ENCODE data around the gene ABCC8.

DNA sequence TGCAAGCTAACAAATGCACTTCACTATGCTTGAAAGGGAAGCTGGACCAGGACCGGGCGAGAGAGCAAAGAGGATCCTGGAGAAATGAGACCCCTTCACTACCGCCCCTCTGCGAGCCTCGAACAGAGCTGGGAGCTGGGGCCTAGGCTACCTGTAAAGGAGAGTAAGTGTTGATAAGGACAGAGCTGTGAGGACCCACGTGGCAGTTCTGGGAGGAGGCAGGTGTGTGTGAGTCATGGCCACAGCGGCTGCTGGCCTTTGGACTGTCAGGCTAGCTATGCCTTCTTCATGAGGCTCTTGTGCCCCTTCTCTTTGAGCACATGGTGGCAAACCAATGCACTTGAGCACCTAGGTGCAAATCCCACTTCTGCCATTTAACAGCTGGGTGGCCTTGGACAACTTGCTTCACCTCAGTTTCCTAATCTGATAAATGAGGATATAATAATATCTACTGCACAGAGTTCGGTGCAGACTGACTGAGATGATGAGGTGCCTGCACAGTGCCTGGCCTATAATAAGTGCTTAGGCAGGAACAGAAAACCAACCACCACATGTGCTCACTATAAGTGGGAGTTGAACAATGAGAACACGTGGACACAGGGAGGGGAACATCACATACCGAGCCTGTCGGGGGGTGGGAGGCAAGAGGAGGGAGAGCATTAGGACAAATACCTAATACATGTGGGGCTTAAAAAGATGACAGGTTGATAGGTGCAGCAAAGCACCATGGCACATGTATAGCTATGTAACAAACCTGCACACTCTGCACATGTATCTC lies 52.9 kb downstream of the ABCC8 start:
- TF ChIP-seq ZNF830 (tag by site-specific recombination; IDR thresholded peaks at IDR 0.05; ENCODE audit: low read depth) (no peak), PRDM1 (tag by site-specific recombination; IDR thresholded peaks at IDR 0.05) (no peak), GFI1B (tag by site-specific recombination; IDR thresholded peaks at IDR 0.05) (no peak), ZNF211 (tag by site-specific recombination; IDR thresholded peaks at IDR 0.05; ENCODE audit: low read depth) (no peak), ZNF670 (tag by site-specific recombination; IDR thresholded peaks at IDR 0.05; ENCODE audit: low read depth) (no peak), ZNF423 (tag by site-specific recombination; IDR thresholded peaks at IDR 0.05) (no peak), RBAK (tag by site-specific recombination; IDR thresholded peaks at IDR 0.05) (no peak), ZNF274 (IDR thresholded peaks at IDR 0.05; ENCODE audit: low read length) (no peak), ZNF274 (tag by site-specific recombination; IDR thresholded peaks at IDR 0.05; ENCODE audit: borderline replicate concordance) (no peak), ZNF791 (tag by site-specific recombination; IDR thresholded peaks at IDR 0.05) (no peak), ZNF768 (tag by site-specific recombination; IDR thresholded peaks at IDR 0.05) (no peak), ZNF324 (tag by site-specific recombination; IDR thresholded peaks at IDR 0.05) (no peak)
- TF ChIP-seq, protein P1, sequence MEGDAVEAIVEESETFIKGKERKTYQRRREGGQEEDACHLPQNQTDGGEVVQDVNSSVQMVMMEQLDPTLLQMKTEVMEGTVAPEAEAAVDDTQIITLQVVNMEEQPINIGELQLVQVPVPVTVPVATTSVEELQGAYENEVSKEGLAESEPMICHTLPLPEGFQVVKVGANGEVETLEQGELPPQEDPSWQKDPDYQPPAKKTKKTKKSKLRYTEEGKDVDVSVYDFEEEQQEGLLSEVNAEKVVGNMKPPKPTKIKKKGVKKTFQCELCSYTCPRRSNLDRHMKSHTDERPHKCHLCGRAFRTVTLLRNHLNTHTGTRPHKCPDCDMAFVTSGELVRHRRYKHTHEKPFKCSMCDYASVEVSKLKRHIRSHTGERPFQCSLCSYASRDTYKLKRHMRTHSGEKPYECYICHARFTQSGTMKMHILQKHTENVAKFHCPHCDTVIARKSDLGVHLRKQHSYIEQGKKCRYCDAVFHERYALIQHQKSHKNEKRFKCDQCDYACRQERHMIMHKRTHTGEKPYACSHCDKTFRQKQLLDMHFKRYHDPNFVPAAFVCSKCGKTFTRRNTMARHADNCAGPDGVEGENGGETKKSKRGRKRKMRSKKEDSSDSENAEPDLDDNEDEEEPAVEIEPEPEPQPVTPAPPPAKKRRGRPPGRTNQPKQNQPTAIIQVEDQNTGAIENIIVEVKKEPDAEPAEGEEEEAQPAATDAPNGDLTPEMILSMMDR (tag by site-specific recombination; IDR thresholded peaks at IDR 0.05), result no peak
- TF ChIP-seq, protein P2, sequence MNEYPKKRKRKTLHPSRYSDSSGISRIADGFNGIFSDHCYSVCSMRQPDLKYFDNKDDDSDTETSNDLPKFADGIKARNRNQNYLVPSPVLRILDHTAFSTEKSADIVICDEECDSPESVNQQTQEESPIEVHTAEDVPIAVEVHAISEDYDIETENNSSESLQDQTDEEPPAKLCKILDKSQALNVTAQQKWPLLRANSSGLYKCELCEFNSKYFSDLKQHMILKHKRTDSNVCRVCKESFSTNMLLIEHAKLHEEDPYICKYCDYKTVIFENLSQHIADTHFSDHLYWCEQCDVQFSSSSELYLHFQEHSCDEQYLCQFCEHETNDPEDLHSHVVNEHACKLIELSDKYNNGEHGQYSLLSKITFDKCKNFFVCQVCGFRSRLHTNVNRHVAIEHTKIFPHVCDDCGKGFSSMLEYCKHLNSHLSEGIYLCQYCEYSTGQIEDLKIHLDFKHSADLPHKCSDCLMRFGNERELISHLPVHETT (tag by site-specific recombination; IDR thresholded peaks at IDR 0.05), result no peak
